DND-41 (cell line): ENCODE data around the gene SULF2.

Experiments used
- ATAC-seq: fragments of 200-7000 bp; cut with Tn5 transposase; 3 replicates; pipeline ENCODE4 v1.9.1; 2021; ENCODE audit warnings: low read depth; ENCODE audit not compliant: insufficient read depth
- DNase-seq: peaks from one replicate; pipeline ENCODE4 v3.0.0-alpha.2; 2020
- H2AFZ ChIP-seq: 2 replicates; pipeline ENCODE4 v1.6.0; 2012; ENCODE audit warnings: low read depth, low read length
- H3K27ac ChIP-seq: 2 replicates; pipeline ENCODE4 v1.5.1; 2012; ENCODE audit warnings: low read length, inconsistent platforms
- H3K27me3 ChIP-seq: fragments of 200-600 bp; sonication (generic); 2 replicates; pipeline ENCODE4 v1.6.0; 2012; ENCODE audit warnings: low read length, mild to moderate bottlenecking, inconsistent platforms; ENCODE audit not compliant: insufficient read depth, poor library complexity
- H3K36me3 ChIP-seq: 2 replicates; pipeline ENCODE4 v1.5.1; 2012; ENCODE audit warnings: low read length, inconsistent platforms; ENCODE audit not compliant: insufficient read depth
- H3K4me1 ChIP-seq: 2 replicates; pipeline ENCODE4 v1.5.1; 2012; ENCODE audit warnings: mild to moderate bottlenecking, low read length; ENCODE audit not compliant: insufficient read depth
- H3K4me2 ChIP-seq: 2 replicates; pipeline ENCODE4 v1.6.0; 2012; ENCODE audit warnings: mild to moderate bottlenecking, moderate library complexity, low read length, inconsistent platforms; ENCODE audit not compliant: insufficient read depth
- H3K4me3 ChIP-seq, 2 experiments: fragments of 200-600 bp in 1 of 2; shearing (Covaris generic) in 1 of 2; 2 replicates each; pipeline ENCODE4 v1.5.1; 2012 to 2016; ENCODE audit warnings: inconsistent platforms in 2 of 2, low read length in 2 of 2, mild to moderate bottlenecking in 2 of 2, low read depth in 1 of 2, moderate library complexity in 1 of 2
- H3K79me2 ChIP-seq: 2 replicates; pipeline ENCODE4 v1.6.0; 2012; ENCODE audit warnings: low read length, inconsistent platforms; ENCODE audit not compliant: insufficient read depth
- H3K9ac ChIP-seq: 2 replicates; pipeline ENCODE4 v1.6.0; 2012; ENCODE audit warnings: low read depth, mild to moderate bottlenecking, inconsistent platforms, low read length, moderate library complexity
- H3K9me3 ChIP-seq: 2 replicates; pipeline ENCODE4 v1.5.1; 2012; ENCODE audit warnings: low read length, moderate library complexity, mild to moderate bottlenecking, inconsistent platforms; ENCODE audit not compliant: insufficient read depth, severe bottlenecking
- H4K20me1 ChIP-seq: 2 replicates; pipeline ENCODE4 v1.6.0; 2012; ENCODE audit warnings: low read length; ENCODE audit not compliant: insufficient read depth
- CTCF ChIP-seq: IDR thresholded peaks from 2 replicates; pipeline ENCODE4 v1.5.1; 2012; ENCODE audit warnings: borderline replicate concordance, low read length, moderate library complexity, mild to moderate bottlenecking; ENCODE audit not compliant: poor library complexity, severe bottlenecking; ENCODE audit errors: extremely low read depth
- EZH2 ChIP-seq: IDR thresholded peaks from 3 replicates; pipeline ENCODE4 v1.6.1; 2012; ENCODE audit warnings: borderline replicate concordance, low read depth, mild to moderate bottlenecking, moderate library complexity, low read length, inconsistent platforms; ENCODE audit not compliant: severe bottlenecking

The SULF2 gene

GRCh38 chr20:47612670-47613069 lies 172.6 kb downstream of the SULF2 start:
- peaks cover 3% of the 10 kb centered on the region; the same call in 1 of the 2 replicates for H3K79me2 ChIP-seq
- H3K9me3 ChIP-seq, result no peaks in the 10 kb centered on the region
- TF ChIP-seq EZH2, result no peak
- TF ChIP-seq CTCF, result no peak
- no peak overlapping the region for H3K4me2 ChIP-seq
- H3K4me1 ChIP-seq, result peaks cover 12% of the 10 kb centered on the region
- H3K36me3 ChIP-seq, result no peaks in the 10 kb centered on the region
- H3K9ac ChIP-seq, result no peak overlapping the region
- no peak overlapping the region for H3K27ac ChIP-seq
- no peak for DNase-seq
- no peak overlapping the region for H2AFZ ChIP-seq
- H4K20me1 ChIP-seq, result no peaks in the 10 kb centered on the region
- no peak overlapping the region for H3K4me3 ChIP-seq
- no peaks in the 10 kb centered on the region for H3K27me3 ChIP-seq
- ATAC-seq, result no peak

- no peaks in the 10 kb centered on the region for H4K20me1 ChIP-seq
- no peaks in the 10 kb centered on the region for H3K36me3 ChIP-seq
- no peak overlapping the region for H3K4me3 ChIP-seq
- DNase-seq (no peak), ATAC-seq (no peak)
- no peaks in the 10 kb centered on the region for H3K27me3 ChIP-seq
- no peak for TF ChIP-seq CTCF
- TF ChIP-seq EZH2, result no peak
- no peak overlapping the region for H3K27ac ChIP-seq
- no peak overlapping the region for H2AFZ ChIP-seq
- no peak overlapping the region for H3K9ac ChIP-seq
- H3K4me2 ChIP-seq, result no peak overlapping the region
- H3K4me1 ChIP-seq, result peaks cover 21% of the 10 kb centered on the region
- H3K79me2 ChIP-seq, result peaks cover 3% of the 10 kb centered on the region; the same call in 1 of the 2 replicates
- H3K9me3 ChIP-seq, result no peaks in the 10 kb centered on the region
Observed at GRCh38 chr20:47611785-47612184, 173.5 kb downstream of the SULF2 start.

DNA sequence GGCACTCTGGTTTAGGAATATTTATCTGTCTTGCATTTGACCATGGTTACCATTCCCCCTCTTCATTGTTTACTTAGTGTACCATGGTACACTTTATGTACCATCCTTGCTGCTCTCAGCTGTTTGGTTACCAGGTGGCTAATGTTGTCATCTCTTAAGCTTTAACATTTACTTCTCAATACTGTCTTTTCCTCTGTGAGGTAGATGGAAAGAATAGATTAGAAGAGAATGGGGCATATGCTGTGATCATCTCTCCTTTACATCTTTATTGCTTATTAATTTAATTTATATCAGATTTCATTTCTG lies 174.4 kb downstream of the SULF2 start:
- no peaks in the 10 kb centered on the region for H3K9me3 ChIP-seq
- no peak overlapping the region for H3K27ac ChIP-seq
- TF ChIP-seq CTCF (no peak), EZH2 (no peak)
- H3K4me2 ChIP-seq, result no peak overlapping the region
- no peaks in the 10 kb centered on the region for H3K36me3 ChIP-seq
- ATAC-seq, result no peak
- no peak for DNase-seq
- no peak overlapping the region for H2AFZ ChIP-seq
- peaks cover 30% of the 10 kb centered on the region for H3K4me1 ChIP-seq
- H3K4me3 ChIP-seq, result no peak overlapping the region
- H3K27me3 ChIP-seq, result no peaks in the 10 kb centered on the region
- no peaks in the 10 kb centered on the region for H4K20me1 ChIP-seq
- H3K9ac ChIP-seq, result no peak overlapping the region
- H3K79me2 ChIP-seq, result peaks cover 3% of the 10 kb centered on the region; the same call in 1 of the 2 replicates
